Nucleus accumbens (tissue), 56 donors: Measurements from ENCODE around the gene WDR64.
"Not testable (repeated sequence)": the region's sequence is repeated elsewhere in the genome, so short reads cannot be mapped to it uniquely, and the experiment has no call there.

Experiments used
- DNase-seq, 56 donors: peaks; one replicate each; lab custom pipeline; 2025; lab: John Stamatoyannopoulos, UW

The WDR64 gene

GRCh38 chr1:241648159-241648558 is 3.9 kb upstream of the WDR64 start:
- DNase-seq, result no peak

- DNase-seq, result no peak
Observed at GRCh38 chr1:241654019-241654418, 1.9 kb downstream of the WDR64 start.

GRCh38 chr1:241654641-241655040 is 2.6 kb downstream of the WDR64 start:
- DNase-seq, result no peak

- DNase-seq, result no peak
Observed at GRCh38 chr1:241658081-241658793, 6.2 kb downstream of the WDR64 start.

GRCh38 chr1:241659016-241659415 is 6.9 kb downstream of the WDR64 start:
- not testable (repeated sequence) for DNase-seq

GRCh38 chr1:241660424-241660972 is 8.4 kb downstream of the WDR64 start:
- no peak for DNase-seq

- no peak for DNase-seq
Observed at GRCh38 chr1:241666419-241666818, 14.3 kb downstream of the WDR64 start.

- DNase-seq, result no peak
Observed at GRCh38 chr1:241672301-241672700, 20.2 kb downstream of the WDR64 start.

GRCh38 chr1:241674805-241675384 is 22.8 kb downstream of the WDR64 start:
- DNase-seq, result no peak

- DNase-seq, result no peak
Observed at GRCh38 chr1:241675983-241676382, 23.9 kb downstream of the WDR64 start.

GRCh38 chr1:241677201-241677600 is 25.1 kb downstream of the WDR64 start:
- DNase-seq, result no peak

GRCh38 chr1:241678536-241678935 is 26.5 kb downstream of the WDR64 start:
- DNase-seq, result no peak

GRCh38 chr1:241679404-241679803 is 27.3 kb downstream of the WDR64 start:
- DNase-seq, result no peak

- DNase-seq, result no peak
Observed at GRCh38 chr1:241679961-241680360, 27.9 kb downstream of the WDR64 start.

GRCh38 chr1:241681861-241682448 is 29.9 kb downstream of the WDR64 start:
- not testable (repeated sequence) for DNase-seq

- no peak for DNase-seq
Observed at GRCh38 chr1:241682921-241683320, 30.8 kb downstream of the WDR64 start.

- DNase-seq, result no peak
Observed at GRCh38 chr1:241684108-241684507, 32.0 kb downstream of the WDR64 start.

- DNase-seq, result no peak
Observed at GRCh38 chr1:241688940-241689368, 36.9 kb downstream of the WDR64 start.

GRCh38 chr1:241695246-241696171 is 43.4 kb downstream of the WDR64 start:
- no peak for DNase-seq

- DNase-seq, result no peak
Observed at GRCh38 chr1:241696172-241696814, 44.2 kb downstream of the WDR64 start.
